Heart left ventricle (tissue), 13 donors: ENCODE measurements around the gene SHROOM1.
"Not testable (repeated sequence)": the region's sequence is repeated elsewhere in the genome, so short reads cannot be mapped to it uniquely, and the experiment has no call there.

Experiments used
- CTCF ChIP-seq, 12 donors: fragments of 200-600 bp; sonication (generic) in 4 of 12; IDR thresholded peaks; one replicate each; pipeline versions ENCODE4 v1.5.0 to v1.8.0; 2018 to 2022; ENCODE audit warnings: antibody characterized with exemption in 12 of 12, mild to moderate bottlenecking in 5 of 12
- POLR2A ChIP-seq, 2 donors: fragments of 450-650 bp; IDR thresholded peaks; one replicate each; pipeline ENCODE4 v1.6.1; 2017; ENCODE audit warnings: antibody characterized with exemption in 2 of 2, mild to moderate bottlenecking in 2 of 2, moderate library complexity in 2 of 2
- donor health status: ischemic (EF 13 %, LVEDD 7.1; RV severe dilation, severe dysfunction).
- donor health status: DM: no; HTN: yes; CAD: no.
- donor health status: DM: no; HTN: no; CAD: no.
- donor health status: ischemic (EF 25% LVEDD 6.9; RV normal size, moderate dysfunction).
- donor health status: ischemic (EF 25% LVEDD 5.7; RV mildly dilated, moderate dysfunction).
- donor health status: ischemic (EF 35%, LVEDD 5.7; RV mildly dilated, moderate dysfunction).
- donor health status: nonischemic (EF 11% LVEDD 7.7; RV severe dilation, severe dysfunction).
- donor health status: DM: yes; HTN: yes; CAD: no.
- donor health status: PGD.
- donor health status: ischemic (EF 29% LVEDD 5.4; RV normal size, mild dysfunction).
- donor health status: nonischemic (EF 23%, LVEDD 6.1; RV moderate dilation, normal function).

- TF ChIP-seq CTCF, POLR2A (IDR thresholded peaks at IDR 0.05): not testable (repeated sequence)
Observed at GRCh38 chr5:132806804-132807162, 23.7 kb downstream of the SHROOM1 start.
